Measurements from ENCODE around the gene KIRREL2. TPM values are rescaled to one million over a fixed set of nuclear protein-coding genes. Genes with fewer than 3 reads are reported as not detected.

Gene KIRREL2
- total RNA-seq, 1 experiment from 2014 or later: not detected

GRCh38 chr19:35848919-35849505, 7.7 kb upstream of the KIRREL2 start:
- Histone ChIP-seq H3K4me2 (ENCODE audit: low read length) (no peak overlapping the region), H3K27me3 (ENCODE audit: low read length) (no peaks in the 10 kb centered on the region), H4K20me1 (ENCODE audit: low read length) (no peaks in the 10 kb centered on the region), H3K4me1 (ENCODE audit: insufficient read depth, low read length) (no peaks in the 10 kb centered on the region), H3K9me3 (ENCODE audit: low read length) (no peaks in the 10 kb centered on the region), H3K36me3 (ENCODE audit: low read depth, low read length) (no peaks in the 10 kb centered on the region), H3K27ac (ENCODE audit: low read length) (no peak overlapping the region), H3F3A (ENCODE audit: low read length, unreplicated experiment) (no peaks in the 10 kb centered on the region), H3K4me3 (ENCODE audit: low read length) (no peak overlapping the region), H3K9me2 (replicated peaks; ENCODE audit: low read length) (no peaks in the 10 kb centered on the region), H2AFZ (ENCODE audit: low read length) (no peak overlapping the region), H3K9ac (ENCODE audit: low read length) (no peak overlapping the region), H3K79me2 (ENCODE audit: low read length) (no peaks in the 10 kb centered on the region)
- no peak for DNase-seq
- ATAC-seq: no peak
- ChIA-PET CTCF (no interaction called here), POLR2A (ENCODE audit: unreplicated experiment) (no interaction called here)
- intact Hi-C loops (cut with micrococcal nuclease): no loop called here
- no peak for TF ChIP-seq EZH2phosphoT487 (IDR thresholded peaks at IDR 0.05; ENCODE audit: borderline replicate concordance, low read length)
- TF ChIP-seq CTCF (conservative IDR thresholded peaks at IDR 0.05; ENCODE audit: low read depth, low read length): no peak
- TF ChIP-seq EZH2 (IDR thresholded peaks at IDR 0.05; ENCODE audit: low read length, unreplicated experiment): no peak
- no TSS peak for BruUV-seq (replicated peaks)

- Histone ChIP-seq H3K36me3 (ENCODE audit: low read depth, low read length) (no peaks in the 10 kb centered on the region), H3K27ac (ENCODE audit: low read length) (no peak overlapping the region), H3K4me2 (ENCODE audit: low read length) (no peak overlapping the region), H3K27me3 (ENCODE audit: low read length) (peaks cover 8% of the 10 kb centered on the region), H4K20me1 (ENCODE audit: low read length) (no peaks in the 10 kb centered on the region), H3K79me2 (ENCODE audit: low read length) (no peaks in the 10 kb centered on the region), H2AFZ (ENCODE audit: low read length) (no peak overlapping the region), H3K4me3 (ENCODE audit: low read length) (no peak overlapping the region), H3K9me3 (ENCODE audit: low read length) (no peaks in the 10 kb centered on the region), H3K9me2 (replicated peaks; ENCODE audit: low read length) (no peaks in the 10 kb centered on the region), H3K9ac (ENCODE audit: low read length) (no peak overlapping the region), H3K4me1 (ENCODE audit: insufficient read depth, low read length) (no peaks in the 10 kb centered on the region), H3F3A (ENCODE audit: low read length, unreplicated experiment) (no peaks in the 10 kb centered on the region)
- BruUV-seq (replicated peaks): no TSS peak
- DNase-seq (no peak), ATAC-seq (no peak)
- TF ChIP-seq CTCF (conservative IDR thresholded peaks at IDR 0.05; ENCODE audit: low read depth, low read length) (no peak), EZH2 (IDR thresholded peaks at IDR 0.05; ENCODE audit: low read length, unreplicated experiment) (no peak), EZH2phosphoT487 (IDR thresholded peaks at IDR 0.05; ENCODE audit: borderline replicate concordance, low read length) (no peak)
- intact Hi-C loops (cut with micrococcal nuclease): no loop called here
- CTCF ChIA-PET: no interaction called here
- POLR2A ChIA-PET (ENCODE audit: unreplicated experiment): no interaction called here
These were observed 5.3 kb upstream of the KIRREL2 start for GRCh38 chr19:35851213-35852028.

Data from PC-3 (cell line).